HG02678 (cell line): ENCODE data around the gene HK2.

Experiments used
- ATAC-seq: cut with Tn5 transposase; IDR thresholded peaks from one replicate; pipeline ENCODE4 v1.9.1; 2021; ENCODE audit warnings: mild to moderate bottlenecking, moderate library complexity; ENCODE audit not compliant: unreplicated experiment

Gene HK2

DNA sequence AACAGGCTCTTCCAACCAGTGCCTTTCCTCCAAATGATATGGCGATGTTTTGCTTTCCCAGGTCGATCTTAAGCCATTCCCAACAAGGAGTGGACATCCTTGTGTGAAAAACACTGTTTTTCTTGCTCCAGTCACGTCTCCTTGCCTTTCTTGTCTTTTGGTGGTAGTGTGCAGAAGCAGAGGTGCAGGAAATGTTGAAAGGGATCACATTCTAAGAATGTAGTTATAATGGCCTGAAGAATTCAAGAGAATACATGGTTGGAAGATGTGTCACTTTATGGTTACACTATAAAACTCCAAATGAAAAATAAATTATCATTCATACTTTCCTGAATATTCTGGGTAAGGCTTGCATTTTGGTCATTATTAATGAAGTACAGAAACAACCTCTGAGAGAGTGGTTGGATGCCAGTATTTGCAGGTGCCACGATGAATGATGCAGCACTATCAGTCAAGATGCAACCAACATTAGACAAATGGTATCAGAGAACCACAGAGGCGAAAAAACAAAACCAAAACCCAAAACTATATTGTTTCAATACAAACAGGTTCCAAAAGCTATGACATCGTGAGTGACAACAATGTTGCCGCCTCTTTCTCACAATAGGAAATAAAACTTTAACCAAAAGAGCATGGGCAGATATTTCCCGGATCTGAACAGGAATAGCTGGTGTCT, 97.0 kb downstream of the HK2 start:
- no peak for ATAC-seq

DNA sequence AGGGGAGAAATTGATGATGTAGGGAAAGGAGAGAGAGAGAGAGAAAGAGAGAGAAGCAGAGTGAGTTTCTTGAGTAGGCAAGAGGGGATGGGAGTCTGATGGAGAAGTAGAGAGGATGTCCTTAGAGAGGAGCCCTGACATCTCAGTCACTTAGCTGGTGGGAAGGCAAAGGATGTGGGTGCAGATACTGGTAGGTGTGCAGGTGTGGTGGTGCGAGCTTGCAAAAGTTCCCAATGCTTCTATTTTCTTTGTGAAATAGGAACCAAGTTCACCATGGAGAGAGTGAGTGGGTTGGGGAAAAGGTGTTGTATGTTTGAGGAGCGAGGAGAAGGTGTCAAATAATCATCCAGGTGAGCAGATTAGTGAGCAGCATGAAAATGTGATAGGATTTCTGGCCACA, 98.0 kb downstream of the HK2 start:
- ATAC-seq = no peak

DNA sequence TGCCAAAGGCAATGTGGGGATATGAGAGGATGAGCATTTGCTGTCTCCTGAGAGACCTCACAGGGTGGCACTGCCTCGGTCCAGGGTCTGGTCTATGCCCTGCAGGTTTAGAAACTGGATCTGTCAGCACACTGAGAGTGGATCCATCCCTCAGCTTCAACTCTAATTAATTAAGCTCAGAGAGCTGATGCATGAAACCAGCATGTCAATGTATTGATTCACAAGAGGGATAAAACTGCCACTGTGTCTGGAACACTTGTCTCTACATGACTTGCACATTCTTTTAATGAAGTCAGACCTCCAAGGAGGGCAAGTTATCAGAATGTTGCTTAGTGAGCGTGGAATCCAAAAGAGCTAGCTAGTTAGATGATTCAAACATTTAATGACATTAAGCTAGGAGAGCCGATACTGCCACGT, 102.1 kb downstream of the HK2 start:
- no peak for ATAC-seq

DNA sequence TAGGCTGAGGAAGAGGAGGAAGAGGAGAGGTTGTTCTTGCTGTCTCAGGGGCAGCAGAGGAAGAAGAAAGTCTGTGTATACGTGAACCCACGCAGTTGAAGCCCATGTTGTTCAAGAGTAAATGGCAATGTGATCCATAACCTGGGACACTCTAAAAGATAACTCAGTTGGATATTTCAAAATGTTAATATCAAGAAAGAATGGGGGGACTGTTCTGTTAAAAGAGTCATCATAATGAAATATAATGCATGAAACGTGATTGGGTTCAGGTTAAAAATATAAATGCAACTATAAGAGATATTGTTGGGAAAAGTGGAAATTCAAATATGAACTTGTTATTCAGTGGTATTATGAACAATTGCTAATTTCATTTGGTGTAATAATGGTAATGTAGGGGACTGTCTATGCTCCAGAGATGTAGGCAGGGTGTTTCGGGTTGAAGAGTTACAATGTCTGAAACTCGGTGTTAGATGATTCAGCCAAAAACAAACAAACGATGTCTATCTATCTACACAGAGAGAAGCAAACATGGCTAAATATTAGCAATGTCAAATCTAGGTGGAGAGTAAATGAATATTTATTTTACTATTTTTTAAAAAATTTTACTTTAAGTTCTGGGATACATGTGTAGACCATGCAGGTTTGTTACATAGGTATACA, 103.4 kb downstream of the HK2 start:
- no peak for ATAC-seq

DNA sequence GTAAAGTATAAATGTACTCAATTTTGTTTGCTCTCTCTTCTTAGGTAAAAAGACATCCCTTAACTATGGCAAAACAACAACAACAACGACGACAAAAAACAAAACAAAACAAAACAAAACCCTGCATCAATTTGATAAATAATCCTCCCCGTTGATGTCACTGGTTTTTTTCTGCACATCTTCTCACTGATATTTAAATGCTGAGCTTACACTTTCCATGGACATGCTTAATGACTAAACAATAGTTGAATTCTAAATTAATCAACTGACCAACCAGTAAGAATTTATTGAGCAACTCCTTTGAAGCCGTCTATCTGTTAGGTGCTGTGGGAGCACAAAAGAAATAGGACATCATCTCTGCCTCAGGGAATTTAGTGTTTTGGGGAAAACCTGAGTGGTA, 104.3 kb downstream of the HK2 start:
- no peak for ATAC-seq

DNA sequence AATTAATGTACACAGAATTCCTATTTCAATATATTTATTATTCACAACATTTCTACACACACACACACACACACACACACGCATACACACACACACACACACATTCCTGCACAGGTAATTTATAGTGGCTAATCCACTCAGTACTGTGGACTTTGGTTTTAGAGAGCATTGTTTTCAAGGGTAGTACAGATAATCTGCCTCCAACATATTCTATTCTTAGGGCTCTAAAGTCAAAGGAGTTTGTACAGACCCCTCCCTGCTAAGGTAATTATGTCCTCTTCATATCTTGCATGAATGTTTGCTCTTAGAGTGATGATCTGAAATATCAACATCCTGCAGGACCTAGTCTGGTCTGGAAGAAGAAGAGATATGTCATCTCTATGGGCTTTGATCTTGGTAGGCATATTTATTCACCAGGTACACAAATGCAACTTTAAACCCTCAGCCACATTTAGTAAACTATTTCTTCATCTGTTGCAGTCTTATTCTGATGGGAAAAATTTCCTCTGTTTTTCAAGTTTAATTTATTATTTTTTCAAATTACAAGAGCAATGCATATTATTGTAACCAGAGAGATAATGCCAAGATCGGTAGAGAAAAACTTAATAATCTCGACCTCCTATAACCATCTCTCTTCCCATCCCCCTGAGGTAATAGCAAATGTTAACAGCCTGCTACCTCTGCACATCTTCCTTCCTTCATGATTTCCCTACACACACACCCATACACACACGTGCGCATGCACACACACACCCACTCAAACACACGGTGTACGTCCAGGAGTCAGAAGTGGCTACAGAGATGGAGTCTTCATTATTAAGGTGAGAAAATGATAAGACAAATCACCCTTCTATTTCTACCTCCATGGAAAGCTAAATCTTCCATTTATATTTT, 106.2 kb downstream of the HK2 start:
- ATAC-seq = no peak

DNA sequence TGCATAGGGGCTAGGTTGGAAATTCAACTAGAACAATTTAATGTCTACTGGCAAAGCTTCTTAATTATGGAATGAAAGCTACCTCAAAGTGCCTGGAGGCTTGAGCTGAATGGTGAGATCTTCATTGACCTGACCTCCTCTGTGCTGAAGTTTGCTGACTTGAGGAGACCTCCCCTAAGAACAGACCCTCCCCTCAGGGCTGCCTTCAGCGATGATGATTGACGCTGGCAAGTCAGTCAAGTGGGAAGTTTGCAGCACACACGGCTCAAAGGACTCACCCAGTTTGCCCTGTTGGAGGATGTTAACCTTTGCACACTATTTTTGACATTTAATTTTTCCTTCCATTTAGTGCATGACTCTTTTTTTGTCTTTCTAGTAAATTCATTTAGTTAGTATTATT, 107.4 kb downstream of the HK2 start:
- ATAC-seq = no peak

DNA sequence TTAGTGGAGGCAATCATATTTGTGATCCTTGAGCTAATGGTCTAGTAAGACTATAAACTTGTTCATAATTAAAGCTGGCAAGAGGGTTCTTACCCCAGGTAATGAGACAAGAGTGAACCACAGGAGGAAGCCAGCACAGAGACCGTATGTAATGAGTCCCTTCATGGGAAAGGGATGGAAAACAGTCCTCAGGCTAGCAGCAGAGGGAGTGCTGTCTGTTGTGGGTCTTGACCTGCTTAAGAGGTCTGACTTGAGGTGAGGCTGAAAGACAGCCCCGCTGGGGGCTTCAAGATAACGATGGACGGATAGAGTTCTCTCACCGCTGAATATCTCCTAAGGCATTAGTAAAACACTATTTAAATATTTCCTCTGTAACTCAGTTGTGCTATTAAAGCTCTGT, 108.3 kb downstream of the HK2 start:
- ATAC-seq = no peak
